ENCODE data around the gene RASGRP3.
A peak's percentile ranks its signal among the peaks of the same experiment; 100 is the strongest.
"Not testable (repeated sequence)": the region's sequence is repeated elsewhere in the genome, so short reads cannot be mapped to it uniquely, and the experiment has no call there.

Gene RASGRP3

DNA sequence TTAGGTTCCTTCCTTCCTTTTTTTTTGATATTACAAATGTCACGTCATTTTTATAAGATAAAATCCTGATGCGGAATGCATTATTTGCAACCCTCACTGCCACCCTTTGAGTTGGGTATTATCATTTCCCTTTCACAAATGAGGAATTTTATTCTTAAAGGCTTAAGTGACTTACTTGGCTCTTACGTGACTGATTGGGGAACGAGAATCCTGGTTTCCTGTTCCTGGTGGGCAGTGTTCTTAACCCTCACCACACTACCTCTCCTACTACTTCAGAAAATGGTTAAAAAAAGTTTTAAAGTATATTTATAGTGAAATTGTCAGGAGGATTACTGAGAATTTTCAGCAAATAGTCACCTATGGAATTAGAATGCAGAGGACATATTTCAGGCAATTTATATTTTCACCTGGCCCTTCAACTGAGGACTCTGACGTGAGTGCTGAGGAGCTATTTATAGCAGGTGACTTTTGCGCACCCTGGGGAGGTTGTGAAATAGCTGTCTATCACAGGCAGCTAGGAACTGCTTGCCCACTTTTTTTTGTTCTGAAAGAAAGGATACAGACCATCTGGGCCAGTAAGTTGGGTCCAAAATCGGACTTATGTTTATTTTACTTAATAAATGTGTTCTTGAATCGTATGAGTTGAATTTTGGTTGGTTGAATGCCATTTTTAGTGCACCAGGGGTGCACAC is 18.7 kb upstream of the RASGRP3 start:
- no peak for DNase-seq

DNA sequence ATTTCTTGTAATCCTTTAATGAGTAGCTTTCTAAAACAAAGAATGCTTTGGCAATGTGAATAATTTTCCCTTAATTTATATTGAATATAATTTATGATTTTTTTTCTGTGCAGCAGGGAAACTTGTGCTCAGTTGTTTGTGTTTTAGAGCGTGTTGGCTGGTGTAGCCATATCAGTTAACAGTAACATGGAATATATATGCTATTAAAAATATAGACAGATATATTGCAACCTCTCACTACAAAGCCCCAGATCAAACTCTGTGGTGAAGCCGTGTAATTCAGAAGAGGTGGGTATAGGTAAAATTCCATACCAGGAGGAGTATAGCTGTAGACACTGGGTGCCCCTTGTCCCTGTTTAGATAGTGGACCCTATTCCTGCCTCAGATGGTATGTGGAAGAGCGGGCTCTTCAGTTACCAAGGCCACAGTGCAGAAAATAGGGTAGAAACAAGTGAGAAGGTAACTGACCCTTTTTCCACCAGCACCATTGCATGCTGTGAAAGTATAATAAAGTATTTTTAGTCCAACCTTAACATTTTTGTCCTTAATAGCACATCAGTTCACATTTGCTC is 18.1 kb upstream of the RASGRP3 start:
- no peak for DNase-seq

GRCh38 chr2:33459745-33460144 is 16.7 kb upstream of the RASGRP3 start:
- DNase-seq, result no peak

GRCh38 chr2:33462512-33462911 is 13.9 kb upstream of the RASGRP3 start:
- not testable (repeated sequence) for DNase-seq

GRCh38 chr2:33467413-33467812 is 9.0 kb upstream of the RASGRP3 start:
- DNase-seq, result no peak

GRCh38 chr2:33469238-33469637 is 7.2 kb upstream of the RASGRP3 start:
- DNase-seq, result no peak

GRCh38 chr2:33475224-33476130 is 972 bp upstream of the RASGRP3 start:
- peak; percentile 14 for DNase-seq

DNA sequence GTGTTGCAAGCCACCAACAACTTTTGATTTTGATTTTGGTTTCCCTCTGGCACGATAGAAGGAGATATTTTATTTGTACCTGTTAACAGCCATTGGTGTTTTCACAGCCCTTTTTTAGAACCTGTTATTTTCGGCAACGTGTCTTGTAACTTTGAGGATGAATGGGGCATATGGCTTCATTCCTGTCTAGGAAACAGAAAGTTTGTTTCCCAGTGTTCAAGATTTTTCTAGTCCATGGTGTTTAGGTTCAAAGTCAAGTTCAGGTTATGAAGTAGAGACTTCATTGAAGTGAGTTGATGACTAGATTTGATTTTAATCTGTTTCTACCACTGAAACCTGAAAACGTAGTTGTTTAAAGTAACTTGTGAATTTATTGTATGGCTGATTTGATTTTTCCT is 343 bp downstream of the RASGRP3 start:
- no peak for DNase-seq

DNA sequence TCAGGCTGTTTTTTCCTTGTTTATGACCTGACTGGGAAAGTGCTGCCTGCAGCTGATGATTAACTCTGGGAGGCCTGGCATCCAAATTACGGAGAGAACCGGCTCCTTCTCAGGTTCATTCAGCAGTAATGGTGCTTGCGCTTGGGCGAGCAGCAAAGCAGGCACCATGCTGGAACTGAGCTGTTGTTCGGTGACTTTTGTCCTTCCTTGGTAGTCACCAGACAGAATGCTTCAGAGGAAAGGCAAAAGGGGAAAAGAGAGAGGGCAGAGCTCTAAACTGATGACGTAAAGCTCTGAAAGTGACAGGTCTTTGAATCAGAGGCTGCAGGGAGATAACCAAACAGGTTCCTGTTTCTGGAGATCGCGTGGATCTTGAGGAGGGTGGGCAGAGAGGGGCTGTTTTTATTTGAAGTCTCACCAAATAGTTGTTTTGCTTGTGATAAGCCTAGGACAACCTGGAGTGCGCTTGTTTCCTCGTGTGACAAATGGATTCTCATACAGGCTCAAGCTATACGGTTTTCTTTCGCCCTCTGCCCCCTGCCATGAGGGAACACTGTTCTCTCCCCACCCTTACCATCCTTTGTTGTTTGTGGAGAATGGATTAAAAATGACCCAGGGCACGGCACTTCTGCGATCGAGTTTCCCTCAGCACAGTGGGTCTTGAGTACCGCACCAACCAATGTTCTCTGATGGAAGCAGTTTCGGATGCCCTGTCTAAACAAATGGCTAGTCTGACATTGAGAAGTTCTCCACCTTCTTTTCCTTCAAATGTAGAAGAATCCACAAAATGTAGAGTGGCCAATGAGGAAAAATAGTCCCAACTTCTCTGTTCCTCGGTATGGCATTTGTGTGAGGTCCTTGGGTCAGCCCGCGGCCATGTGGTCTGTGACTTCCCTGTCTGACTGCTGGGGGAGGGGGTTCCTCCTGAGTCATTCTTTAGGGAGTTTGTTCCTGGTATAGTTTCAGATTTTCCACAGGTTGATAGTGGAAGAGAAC is 1.3 kb downstream of the RASGRP3 start:
- no peak for DNase-seq

DNA sequence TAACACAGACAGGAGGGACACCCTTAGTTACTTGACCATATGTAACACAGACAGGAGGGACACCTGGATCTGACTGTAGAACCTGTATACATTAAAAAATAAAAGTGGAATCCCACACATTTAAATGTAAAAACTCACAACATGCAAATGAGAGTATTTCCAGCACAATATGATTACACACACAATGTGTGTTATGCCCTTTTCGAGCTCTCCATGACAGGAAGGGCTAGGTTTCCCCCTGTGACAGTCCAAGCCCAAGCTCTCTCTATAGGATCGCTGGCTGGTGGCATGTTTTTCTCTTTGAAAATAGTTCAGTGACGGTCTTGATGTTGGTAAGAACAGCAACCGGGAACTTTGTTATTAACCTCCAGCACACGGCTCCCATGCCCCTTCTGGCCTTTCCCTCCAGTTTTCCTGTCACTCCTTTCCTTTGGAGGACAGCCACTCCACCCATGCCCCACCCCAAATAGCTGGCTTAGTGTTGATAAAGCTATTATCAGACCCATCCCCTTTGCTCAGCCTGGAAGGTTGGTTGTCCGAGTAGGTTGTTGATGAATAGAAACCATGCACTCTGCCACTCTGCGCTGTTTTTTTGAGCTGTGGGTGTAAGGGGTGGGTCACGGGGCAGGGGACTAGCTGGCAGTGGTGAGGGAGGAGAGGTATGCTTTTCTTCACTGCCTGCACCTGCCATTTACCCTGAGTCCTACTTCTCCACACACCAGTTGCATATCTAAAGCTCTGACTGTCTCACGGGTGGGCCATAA is 2.7 kb downstream of the RASGRP3 start:
- DNase-seq, result no peak

GRCh38 chr2:33482518-33482917 is 6.1 kb downstream of the RASGRP3 start:
- no peak for DNase-seq

DNA sequence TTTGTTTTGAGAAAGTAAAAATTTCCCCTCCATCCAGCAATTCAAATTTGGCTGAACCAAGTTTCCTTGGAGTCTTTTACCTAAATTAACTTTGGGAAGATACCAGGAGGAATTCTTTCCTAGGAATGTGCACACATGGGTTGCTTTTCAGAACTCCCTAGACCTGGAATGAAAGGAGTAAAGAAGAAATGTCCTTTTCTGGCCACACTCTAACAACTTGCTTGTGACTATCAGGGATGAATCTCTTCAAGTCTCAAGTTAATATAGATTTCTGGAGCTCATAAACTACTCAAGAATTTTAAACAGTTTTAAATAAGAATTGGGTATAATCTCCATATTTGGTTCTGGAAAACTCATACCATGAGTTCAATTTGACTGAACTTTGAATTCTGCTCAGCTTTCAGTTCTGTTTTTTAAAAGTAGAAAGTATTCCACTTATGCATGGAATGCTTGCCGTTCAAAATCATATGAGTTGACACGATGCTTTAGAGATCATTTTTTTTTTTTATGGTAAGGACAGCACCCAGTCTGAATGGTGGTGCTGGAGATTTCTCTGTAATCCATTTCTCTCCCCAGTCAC is 7.7 kb downstream of the RASGRP3 start:
- no peak for DNase-seq

- no peak for DNase-seq
Observed at GRCh38 chr2:33485051-33485450, 8.6 kb downstream of the RASGRP3 start.

GRCh38 chr2:33486544-33486943 is 10.1 kb downstream of the RASGRP3 start:
- no peak for DNase-seq

GRCh38 chr2:33488178-33488690 is 11.8 kb downstream of the RASGRP3 start:
- no peak for DNase-seq

DNA sequence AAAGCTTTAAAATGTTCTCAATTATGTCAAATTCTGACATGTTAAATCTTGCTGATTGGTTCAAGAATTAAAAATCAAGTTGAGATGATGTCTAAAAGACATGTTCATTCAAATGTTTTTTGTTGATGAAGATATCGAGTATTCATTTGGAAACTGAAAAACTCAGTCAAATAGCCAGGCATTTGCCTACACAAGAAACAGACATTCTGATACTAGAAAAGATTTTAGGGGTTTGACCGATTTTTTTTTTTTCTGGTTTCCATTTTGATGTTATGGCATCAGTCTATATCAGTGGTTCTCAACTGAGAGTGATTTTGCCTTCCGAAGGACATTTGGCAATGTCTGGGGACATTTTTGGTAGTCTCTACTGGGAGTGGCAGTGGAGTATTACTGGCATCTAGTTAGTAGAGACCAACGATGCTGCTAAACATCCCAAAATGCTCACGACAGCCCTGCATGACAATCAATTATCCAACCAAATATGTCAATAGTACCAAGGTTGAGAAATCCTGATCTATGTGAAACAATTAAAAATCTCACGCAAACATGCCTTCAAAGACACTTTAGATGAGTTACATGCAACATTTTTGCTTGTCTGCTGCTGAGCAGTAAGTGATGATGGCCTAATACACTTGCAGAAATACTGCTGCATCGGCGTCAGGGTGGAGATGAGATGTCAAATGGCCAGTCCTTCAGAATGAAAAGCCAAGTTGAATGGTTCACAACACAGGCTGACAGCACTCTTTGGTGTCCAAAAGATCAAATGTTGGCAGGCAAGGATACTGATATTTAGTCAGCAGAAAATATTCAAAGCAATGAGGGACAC is 12.5 kb downstream of the RASGRP3 start:
- no peak for DNase-seq

DNA sequence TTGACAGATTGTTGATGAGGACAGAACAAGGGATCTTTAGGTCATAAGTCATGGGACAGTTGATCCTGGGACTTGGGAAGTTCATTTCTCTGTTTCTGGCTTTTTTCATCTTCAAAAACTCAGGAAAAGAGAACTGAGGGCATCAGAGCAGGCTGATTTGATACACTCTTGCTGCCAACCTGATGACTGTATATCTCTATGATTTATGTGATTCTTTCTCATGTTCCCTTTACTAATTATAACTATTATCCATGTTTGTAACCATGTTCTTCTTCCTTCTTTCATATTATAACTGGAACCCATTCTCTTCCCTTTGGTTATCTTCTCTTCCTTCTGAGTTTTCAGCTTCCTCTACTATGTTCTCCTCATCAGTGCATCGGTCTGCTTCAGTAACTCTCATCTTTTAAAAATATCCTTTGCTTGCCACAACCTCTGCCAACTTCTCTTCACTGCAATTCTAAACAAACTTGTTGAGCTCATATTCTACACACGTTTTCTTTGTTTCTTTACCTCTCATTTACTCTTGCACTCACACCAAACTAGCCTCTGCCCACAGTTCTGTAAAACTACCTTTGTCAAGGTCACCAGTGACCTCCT is 13.5 kb downstream of the RASGRP3 start:
- no peak for DNase-seq

DNA sequence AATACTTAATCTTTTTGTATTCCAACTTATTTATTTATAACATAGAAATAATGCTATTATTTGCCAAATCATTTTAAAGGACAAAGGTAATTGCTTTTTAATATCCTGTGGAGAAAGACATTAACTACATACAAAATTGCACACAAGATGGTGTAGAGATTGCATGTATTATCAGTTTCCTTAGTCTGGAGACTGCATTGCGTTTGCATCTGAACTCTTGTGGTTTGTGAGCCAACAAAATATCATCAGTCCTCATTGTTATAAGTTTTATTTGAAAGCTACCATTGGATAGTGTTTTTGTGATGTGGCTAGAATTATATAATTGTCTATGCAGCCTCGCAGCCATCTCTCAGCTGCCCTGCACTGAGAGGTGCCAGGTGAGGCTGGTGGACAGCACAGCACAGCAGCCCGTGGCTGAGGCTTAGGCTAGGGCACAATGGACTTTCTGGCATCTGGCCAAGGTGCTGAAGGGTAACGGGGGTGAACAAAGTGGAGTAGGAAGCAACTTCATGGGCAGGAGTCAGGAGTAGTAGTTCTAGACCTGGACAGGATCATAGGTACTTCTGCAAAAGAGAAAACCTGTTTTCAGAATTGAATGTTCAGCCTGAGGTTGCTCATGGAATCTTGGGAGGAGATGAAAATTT is 15.1 kb downstream of the RASGRP3 start:
- DNase-seq, result no peak

GRCh38 chr2:33492399-33493134 is 16.1 kb downstream of the RASGRP3 start:
- DNase-seq, result no peak

Measured in NCI-H2107 (cell line).